Hepatocyte (in vitro differentiated cells): ENCODE data around the gene TNNI3K. TPM values are rescaled to one million over a fixed set of nuclear protein-coding genes. Genes with fewer than 3 reads are reported as not detected.
A peak's percentile ranks its signal among the peaks of the same experiment; 100 is the strongest.

ENCODE experiments used
- DNase-seq: peaks from one replicate; pipeline ENCODE4 v3.0.0-alpha.2; 2016; ENCODE audit warnings: low spot score
- H2AFZ ChIP-seq: fragments of 200-600 bp; sonication (generic); 2 replicates; pipeline ENCODE4 v1.6.0; 2016; ENCODE audit warnings: antibody characterized with exemption, mild to moderate bottlenecking
- H3K27ac ChIP-seq: fragments of 200-600 bp; sonication (generic); 2 replicates; pipeline ENCODE4 v1.5.1; 2016; ENCODE audit warnings: mild to moderate bottlenecking
- H3K27me3 ChIP-seq: fragments of 200-600 bp; sonication (generic); 2 replicates; pipeline ENCODE4 v1.6.1; 2016
- H3K36me3 ChIP-seq: fragments of 200-600 bp; sonication (generic); replicated peaks from 2 replicates; pipeline ENCODE4 v1.5.1; 2016; ENCODE audit warnings: low read depth; ENCODE audit not compliant: insufficient read depth
- H3K4me1 ChIP-seq: fragments of 200-600 bp; sonication (generic); 2 replicates; pipeline ENCODE4 v1.5.1; 2016; ENCODE audit warnings: mild to moderate bottlenecking, moderate library complexity; ENCODE audit not compliant: insufficient read depth
- H3K4me2 ChIP-seq: fragments of 200-600 bp; sonication (generic); 2 replicates; pipeline ENCODE4 v1.6.0; 2016
- H3K4me3 ChIP-seq: fragments of 200-600 bp; sonication (generic); 2 replicates; pipeline ENCODE4 v1.5.1; 2016; ENCODE audit warnings: mild to moderate bottlenecking
- H3K79me2 ChIP-seq: fragments of 200-600 bp; sonication (generic); 2 replicates; pipeline ENCODE4 v1.6.0; 2017; ENCODE audit warnings: mild to moderate bottlenecking
- H3K9me2 ChIP-seq: fragments of 200-600 bp; sonication (generic); replicated peaks from 2 replicates; pipeline ENCODE4 v1.6.0; 2017; ENCODE audit warnings: mild to moderate bottlenecking; ENCODE audit not compliant: insufficient read depth
- H3K9me3 ChIP-seq: fragments of 200-600 bp; sonication (generic); 2 replicates; pipeline ENCODE4 v1.5.1; 2016; ENCODE audit warnings: low read depth, mild to moderate bottlenecking
- H4K20me1 ChIP-seq: fragments of 200-600 bp; sonication (generic); 2 replicates; pipeline ENCODE4 v1.6.0; 2016; ENCODE audit warnings: mild to moderate bottlenecking; ENCODE audit not compliant: insufficient read depth, poor library complexity, severe bottlenecking
- EZH2 ChIP-seq: fragments of 200-600 bp; sonication (generic); IDR thresholded peaks from 2 replicates; pipeline ENCODE4 v1.6.1; 2016; ENCODE audit warnings: antibody characterized with exemption, mild to moderate bottlenecking, borderline replicate concordance
- EZH2phosphoT487 ChIP-seq: fragments of 200-600 bp; sonication (generic); IDR thresholded peaks from one replicate; pipeline ENCODE4 v1.6.1; 2018; ENCODE audit warnings: antibody characterized with exemption, mild to moderate bottlenecking, low read depth, moderate library complexity; ENCODE audit not compliant: unreplicated experiment, severe bottlenecking
- WGBS: methylation state at CpG from one replicate; pipeline ENCODE4 v1.1.6; 2016; ENCODE audit warnings: low lambda C conversion rate; ENCODE audit errors: missing lambda C conversion rate; 5-methylcytosine and 5-hydroxymethylcytosine counted together
- polyA plus RNA-seq: library from polyadenylated mRNA; unstranded; fragments of >200 nt; fragmentation: Nextera tagmentation; extraction: Ambion mirVana; gene quantifications from 2 replicates; pipeline ENCODE4 v1.2.1, GENCODE V29; 2016
- total RNA-seq: library from RNA; depleted of rRNA; stranded (reverse); fragments of >200 nt; gene quantifications from 2 replicates; pipeline ENCODE4 v1.2.3, GENCODE V29; 2014
- TF ChIP-seq, protein P1 (sequence below): fragments of 200-600 bp; sonication (generic); IDR thresholded peaks from 2 replicates; pipeline ENCODE4 v1.5.1; 2016; ENCODE audit warnings: antibody characterized with exemption, mild to moderate bottlenecking; ENCODE audit not compliant: poor library complexity

Gene TNNI3K
- total and polyA plus RNA-seq, 2 experiments from 2014 or later = not detected

DNA sequence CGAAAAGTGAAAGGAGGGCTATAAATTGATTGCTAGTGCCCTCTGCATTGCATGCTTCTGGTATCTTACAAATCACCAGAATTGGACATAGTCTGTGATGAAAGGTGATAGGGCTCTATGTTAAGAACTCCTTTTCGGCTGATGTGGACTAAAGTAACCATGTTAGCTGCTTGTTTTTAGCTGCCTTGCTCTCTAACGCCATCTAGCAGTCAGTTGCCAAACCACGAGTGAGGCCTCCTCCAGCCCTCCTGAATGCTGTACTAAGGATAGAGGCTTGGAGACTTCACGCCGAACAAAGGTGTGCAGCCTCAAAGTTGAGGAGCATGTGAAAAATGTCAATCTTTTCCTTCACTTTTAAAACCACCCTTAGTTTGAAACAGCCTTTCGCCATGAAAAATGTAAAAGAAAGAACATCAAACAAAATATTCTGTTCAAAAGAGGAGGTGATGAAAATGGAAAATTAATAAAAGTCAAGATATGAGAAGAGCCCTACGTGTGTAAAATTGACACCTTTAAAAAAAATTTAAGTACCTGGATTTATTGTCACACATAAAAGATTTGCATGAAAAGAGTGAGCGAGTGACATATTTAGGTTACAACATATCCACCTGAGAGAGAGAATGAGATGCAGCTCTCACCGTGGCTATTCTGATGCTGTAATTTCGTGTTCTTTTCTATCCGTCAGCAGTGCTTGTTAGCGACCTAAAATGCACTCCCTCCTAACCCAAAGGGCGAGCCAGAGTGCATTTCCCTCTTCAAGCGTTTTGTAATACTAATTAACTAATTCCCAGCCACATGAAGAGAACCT lies 269.1 kb downstream of the TNNI3K start:
- Histone ChIP-seq H3K9me2 (no peaks in the 10 kb centered on the region), H2AFZ (no peak overlapping the region), H3K27me3 (no peaks in the 10 kb centered on the region), H3K4me1 (no peaks in the 10 kb centered on the region), H3K79me2 (no peaks in the 10 kb centered on the region), H3K27ac (no peak overlapping the region), H3K9me3 (no peaks in the 10 kb centered on the region), H3K36me3 (no peaks in the 10 kb centered on the region), H4K20me1 (no peaks in the 10 kb centered on the region), H3K4me3 (no peak overlapping the region), H3K4me2 (no peak overlapping the region)
- DNase-seq = peak; percentile 76
- TF ChIP-seq EZH2 = no peak
- TF ChIP-seq, protein P1, sequence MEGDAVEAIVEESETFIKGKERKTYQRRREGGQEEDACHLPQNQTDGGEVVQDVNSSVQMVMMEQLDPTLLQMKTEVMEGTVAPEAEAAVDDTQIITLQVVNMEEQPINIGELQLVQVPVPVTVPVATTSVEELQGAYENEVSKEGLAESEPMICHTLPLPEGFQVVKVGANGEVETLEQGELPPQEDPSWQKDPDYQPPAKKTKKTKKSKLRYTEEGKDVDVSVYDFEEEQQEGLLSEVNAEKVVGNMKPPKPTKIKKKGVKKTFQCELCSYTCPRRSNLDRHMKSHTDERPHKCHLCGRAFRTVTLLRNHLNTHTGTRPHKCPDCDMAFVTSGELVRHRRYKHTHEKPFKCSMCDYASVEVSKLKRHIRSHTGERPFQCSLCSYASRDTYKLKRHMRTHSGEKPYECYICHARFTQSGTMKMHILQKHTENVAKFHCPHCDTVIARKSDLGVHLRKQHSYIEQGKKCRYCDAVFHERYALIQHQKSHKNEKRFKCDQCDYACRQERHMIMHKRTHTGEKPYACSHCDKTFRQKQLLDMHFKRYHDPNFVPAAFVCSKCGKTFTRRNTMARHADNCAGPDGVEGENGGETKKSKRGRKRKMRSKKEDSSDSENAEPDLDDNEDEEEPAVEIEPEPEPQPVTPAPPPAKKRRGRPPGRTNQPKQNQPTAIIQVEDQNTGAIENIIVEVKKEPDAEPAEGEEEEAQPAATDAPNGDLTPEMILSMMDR = peak; percentile 75
- WGBS = 40% methylated on average over 15 of the region's 15 CpGs

DNA sequence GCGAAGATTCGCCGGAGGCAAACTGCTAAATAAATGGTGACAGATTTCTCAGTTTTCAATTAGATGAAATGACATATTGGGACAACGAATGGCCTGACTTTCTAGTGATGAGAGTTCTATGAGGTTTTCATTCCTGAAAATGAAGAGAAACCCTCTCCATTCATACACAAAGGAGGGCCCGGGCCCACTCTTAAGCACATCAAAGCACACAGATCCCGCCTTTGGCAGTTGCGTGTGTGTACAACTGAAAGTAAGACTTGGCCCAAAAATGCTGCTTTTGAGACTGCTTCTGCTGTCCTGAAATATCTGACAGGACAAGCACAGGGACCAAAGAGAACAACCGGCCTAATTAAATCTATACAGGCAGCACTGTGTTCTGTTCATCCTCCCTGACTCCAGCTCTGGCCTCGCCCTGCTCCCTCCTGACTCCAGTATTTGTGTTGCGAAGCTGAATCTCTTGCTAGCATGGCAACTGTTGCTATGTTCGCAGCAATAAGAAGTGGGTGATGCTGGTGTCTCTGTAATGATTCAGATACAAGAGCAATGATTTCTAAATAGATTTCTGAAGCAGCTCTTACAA lies 269.8 kb downstream of the TNNI3K start:
- no peaks in the 10 kb centered on the region for H3K9me3 ChIP-seq
- no peaks in the 10 kb centered on the region for H3K27me3 ChIP-seq
- H3K4me1 ChIP-seq = no peaks in the 10 kb centered on the region
- H3K27ac ChIP-seq = no peak overlapping the region
- H3K4me3 ChIP-seq = no peak overlapping the region
- H2AFZ ChIP-seq = no peak overlapping the region
- no peak overlapping the region for H3K4me2 ChIP-seq
- DNase-seq = peak; percentile 19
- TF ChIP-seq, protein P1 = no peak
- TF ChIP-seq EZH2phosphoT487 = no peak
- no peak for TF ChIP-seq EZH2
- 82% methylated on average over 11 of the region's 11 CpGs for WGBS
- no peaks in the 10 kb centered on the region for H3K9me2 ChIP-seq
- no peaks in the 10 kb centered on the region for H3K79me2 ChIP-seq
- H3K36me3 ChIP-seq = no peaks in the 10 kb centered on the region
- H4K20me1 ChIP-seq = no peaks in the 10 kb centered on the region

DNA sequence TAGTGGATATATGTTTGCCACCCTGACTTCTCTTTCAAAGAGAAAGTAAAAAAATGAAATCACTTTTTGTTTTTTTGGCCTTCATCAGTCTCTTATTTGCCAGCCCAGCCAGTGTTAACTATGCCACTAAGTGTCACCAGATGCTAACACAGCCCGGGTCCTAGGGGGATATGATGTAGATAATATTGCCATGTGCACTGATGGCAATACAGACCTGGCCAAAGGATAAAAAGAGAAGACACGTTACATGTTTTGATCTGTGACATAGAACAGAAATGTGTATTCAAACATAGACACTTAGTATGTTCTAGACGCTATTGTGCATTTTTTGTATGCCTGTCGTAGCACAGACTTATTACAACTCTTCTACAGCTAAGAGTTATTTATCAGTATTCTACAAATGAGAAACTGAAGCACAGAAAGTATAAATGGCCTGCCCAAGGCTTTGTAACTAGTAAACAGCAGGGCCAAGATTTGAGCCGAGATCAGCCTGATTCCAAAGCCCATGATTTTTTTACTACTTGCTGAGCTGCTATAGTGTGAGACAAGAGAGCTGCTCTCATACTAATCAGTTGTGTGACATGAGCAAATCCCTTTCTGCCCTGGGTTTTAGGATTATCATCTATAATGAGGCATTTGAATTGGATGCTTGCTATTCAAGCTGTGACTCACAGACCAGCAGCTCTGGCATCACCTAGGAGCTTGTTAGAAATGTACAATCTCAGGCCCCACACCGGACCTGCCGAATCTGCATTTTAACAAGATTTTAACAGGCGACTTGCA lies 270.9 kb downstream of the TNNI3K start:
- H3K4me2 ChIP-seq = no peak overlapping the region
- no peaks in the 10 kb centered on the region for H3K9me2 ChIP-seq
- no peaks in the 10 kb centered on the region for H3K4me1 ChIP-seq
- no peaks in the 10 kb centered on the region for H3K79me2 ChIP-seq
- no peak for TF ChIP-seq EZH2
- TF ChIP-seq EZH2phosphoT487 = no peak
- TF ChIP-seq, protein P1 = no peak
- H3K4me3 ChIP-seq = no peak overlapping the region
- no peaks in the 10 kb centered on the region for H3K36me3 ChIP-seq
- DNase-seq = no peak
- no peak overlapping the region for H2AFZ ChIP-seq
- no peaks in the 10 kb centered on the region for H4K20me1 ChIP-seq
- H3K9me3 ChIP-seq = no peaks in the 10 kb centered on the region
- H3K27ac ChIP-seq = no peak overlapping the region
- H3K27me3 ChIP-seq = no peaks in the 10 kb centered on the region
- 59% methylated on average over 8 of the region's 8 CpGs for WGBS
